Neural cell (in vitro differentiated cells): ENCODE measurements around the gene HADHB.

Source experiments
- CTCF ChIP-seq: fragments of 450-650 bp; IDR thresholded peaks from 2 replicates; pipeline ENCODE4 v1.5.1; 2014; ENCODE audit warnings: antibody characterized with exemption, mild to moderate bottlenecking, moderate library complexity; ENCODE audit not compliant: poor library complexity, severe bottlenecking
- EP300 ChIP-seq: fragments of 450-650 bp; conservative IDR thresholded peaks from 2 replicates; pipeline ENCODE4 v1.6.1; 2014; ENCODE audit warnings: antibody characterized with exemption, mild to moderate bottlenecking, moderate library complexity; ENCODE audit not compliant: poor library complexity, severe bottlenecking
- EZH2 ChIP-seq: fragments of 200-600, 300-800 bp; shearing (Covaris generic), sonication (generic); IDR thresholded peaks from 2 replicates; pipeline ENCODE4 v1.6.1; 2014; ENCODE audit warnings: antibody characterized with exemption, low read length, borderline replicate concordance, mild to moderate bottlenecking; ENCODE audit not compliant: insufficient read depth, poor library complexity, severe bottlenecking
- MXI1 ChIP-seq: fragments of 450-650 bp; conservative IDR thresholded peaks from 2 replicates; pipeline ENCODE4 v1.6.1; 2014; ENCODE audit warnings: antibody characterized with exemption, mild to moderate bottlenecking; ENCODE audit not compliant: poor library complexity, severe bottlenecking
- POLR2AphosphoS5 ChIP-seq: IDR thresholded peaks from 2 replicates; pipeline ENCODE4 v1.6.1; 2012
- REST ChIP-seq: IDR thresholded peaks from 2 replicates; pipeline ENCODE4 v1.6.1; 2012; ENCODE audit warnings: borderline replicate concordance
- TAF1 ChIP-seq: IDR thresholded peaks from 2 replicates; pipeline ENCODE4 v1.6.1; 2012; ENCODE audit warnings: low read depth

GRCh38 chr2:26325851-26326250 lies 81.1 kb downstream of the HADHB start:
- TF ChIP-seq CTCF (no peak), EZH2 (no peak), REST (no peak), MXI1 (no peak), EP300 (no peak), POLR2AphosphoS5 (no peak), TAF1 (no peak)
